GM19043 (cell line): ENCODE measurements around the gene KRTAP6-3.

Experiments
- ATAC-seq: cut with Tn5 transposase; IDR thresholded peaks from one replicate; pipeline ENCODE4 v1.9.1; 2021; ENCODE audit warnings: low read depth; ENCODE audit not compliant: unreplicated experiment

KRTAP6-3 gene, protein sequence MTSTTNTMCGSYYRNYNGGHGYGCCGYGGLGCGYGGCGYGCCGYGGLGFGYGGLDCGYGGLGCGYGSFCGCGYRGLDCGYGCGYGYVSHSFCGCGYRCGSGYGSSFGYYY

DNA sequence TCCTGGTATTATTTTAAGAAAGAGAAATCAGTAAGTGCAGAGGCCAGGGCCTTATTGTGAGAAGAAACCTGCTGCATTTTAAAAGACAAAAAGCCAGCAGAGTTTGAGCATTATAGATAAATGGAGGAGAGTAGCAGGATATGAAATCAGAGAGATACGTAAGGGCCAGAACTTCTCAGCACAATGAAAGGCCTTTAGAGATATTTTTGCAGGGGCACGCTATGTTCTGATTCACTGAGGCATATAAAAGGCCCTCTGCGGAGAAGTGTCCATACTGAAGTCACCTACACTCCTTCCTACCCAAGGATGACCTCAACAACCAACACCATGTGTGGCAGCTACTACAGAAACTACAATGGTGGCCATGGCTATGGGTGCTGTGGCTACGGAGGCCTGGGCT is at the start of gene KRTAP6-3:
TSS of gene KRTAP6-3 (plus strand) at position 301 of the 400 bp plus-strand sequence. CDS start at position 307, 6 bp downstream.
- ATAC-seq = no peak

DNA sequence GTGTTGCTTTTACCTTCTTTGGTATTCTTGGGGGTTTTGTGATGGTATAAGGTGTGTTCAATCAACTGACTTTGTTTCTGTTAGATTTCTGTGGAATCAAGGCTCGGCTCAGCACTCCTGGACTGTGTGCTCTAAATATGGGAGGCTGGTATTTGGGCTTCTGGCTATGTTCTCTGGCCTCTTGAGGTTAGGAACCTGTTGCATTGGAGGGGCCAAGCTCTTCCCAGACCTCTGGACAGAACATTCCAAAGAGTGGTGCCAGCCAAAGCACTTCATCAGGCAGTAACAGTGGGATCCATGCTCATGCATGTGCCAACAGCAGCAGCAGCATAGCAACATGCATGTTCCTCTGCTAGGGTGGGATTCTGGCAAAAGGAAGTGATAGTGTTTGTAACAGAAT is 39.5 kb upstream of the KRTAP6-3 start:
- no peak for ATAC-seq

DNA sequence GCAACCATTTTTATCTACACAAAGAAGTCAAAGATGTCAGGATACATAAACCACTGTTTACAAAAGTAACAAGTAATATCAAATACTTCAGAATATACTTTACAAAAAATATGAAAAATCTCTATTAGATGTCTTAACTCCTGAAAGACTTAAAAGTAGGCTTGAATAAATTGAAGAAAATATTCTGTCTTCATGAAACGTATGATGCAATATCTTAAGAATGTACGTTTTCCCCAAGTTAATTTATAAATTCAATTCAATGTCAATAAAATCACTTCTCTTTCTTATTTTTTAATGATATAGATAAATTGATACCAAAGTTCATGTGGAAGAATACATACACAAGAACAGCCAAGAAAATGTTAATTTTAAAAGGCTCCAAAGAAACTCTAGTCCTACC is 37.1 kb upstream of the KRTAP6-3 start:
- ATAC-seq = no peak

DNA sequence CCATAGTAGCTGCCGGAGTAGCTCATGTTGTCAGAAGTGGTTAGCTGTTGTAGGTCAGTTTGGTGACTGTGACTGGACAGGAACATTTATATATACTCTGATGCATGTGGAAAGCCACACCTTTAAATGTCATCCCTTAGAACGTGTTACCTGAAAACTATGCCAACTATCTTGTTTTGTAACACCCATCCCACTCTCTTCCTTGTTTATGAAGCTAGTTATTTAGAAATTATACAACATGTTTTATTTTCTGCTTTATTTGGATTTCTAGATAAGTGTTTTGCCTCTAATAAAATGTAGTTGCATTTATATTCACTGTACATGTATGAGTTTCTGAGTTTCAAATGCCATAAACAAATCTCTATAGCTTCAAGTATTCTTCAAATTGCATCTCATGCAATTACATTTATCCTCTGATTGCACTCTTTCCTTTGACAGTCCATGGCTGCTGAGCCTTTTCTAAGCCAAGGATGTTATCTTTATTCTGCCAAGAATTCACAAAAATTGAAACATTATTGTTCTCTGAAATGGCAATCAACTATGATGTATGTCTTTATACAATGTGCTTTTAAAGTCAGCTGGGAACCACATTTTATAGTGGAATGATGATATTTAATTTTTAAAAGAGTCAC is 30.9 kb upstream of the KRTAP6-3 start, which contains the start of gene KRTAP19-7:
TSS of gene KRTAP19-7 (minus strand) at position 51 of the 632 bp plus-strand sequence. CDS start at position 26, 25 bp downstream.
- no peak for ATAC-seq

DNA sequence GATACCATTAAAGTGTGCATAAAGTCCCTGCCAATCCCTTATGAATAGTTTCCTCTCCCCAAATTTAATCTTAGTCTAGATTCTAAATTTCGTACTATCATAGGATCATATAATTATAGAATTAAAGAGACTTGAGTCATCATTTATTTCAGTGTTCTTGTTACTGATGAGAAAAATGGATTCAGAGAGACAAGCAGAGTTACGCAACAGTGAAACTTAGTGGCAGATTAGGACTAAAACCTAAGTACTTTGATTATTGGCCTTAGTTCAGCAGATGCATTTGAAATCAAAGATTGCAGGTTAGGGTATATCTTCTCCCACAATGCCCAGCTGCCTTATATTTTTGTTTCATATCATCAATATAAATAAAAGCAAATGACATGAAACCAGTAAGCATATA is 30.3 kb upstream of the KRTAP6-3 start:
- no peak for ATAC-seq

DNA sequence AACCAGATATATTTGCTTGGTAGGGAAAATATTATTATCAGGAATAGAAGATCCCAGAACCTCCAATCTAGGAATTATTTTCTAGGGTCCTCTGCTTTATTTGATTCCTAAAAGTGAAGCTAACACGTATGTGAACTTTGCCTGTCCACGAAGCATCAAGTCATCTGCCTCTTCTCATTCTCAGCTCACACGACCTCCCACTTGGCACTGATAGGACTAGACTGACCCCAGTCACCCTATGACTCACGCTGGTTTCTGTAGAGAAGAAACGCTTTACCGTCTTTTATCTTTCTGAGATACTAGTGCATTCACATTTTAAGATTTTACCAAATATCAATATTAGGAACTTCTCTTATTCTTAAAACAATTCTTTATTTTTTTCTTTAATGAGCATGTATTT is 29.2 kb upstream of the KRTAP6-3 start:
- no peak for ATAC-seq

DNA sequence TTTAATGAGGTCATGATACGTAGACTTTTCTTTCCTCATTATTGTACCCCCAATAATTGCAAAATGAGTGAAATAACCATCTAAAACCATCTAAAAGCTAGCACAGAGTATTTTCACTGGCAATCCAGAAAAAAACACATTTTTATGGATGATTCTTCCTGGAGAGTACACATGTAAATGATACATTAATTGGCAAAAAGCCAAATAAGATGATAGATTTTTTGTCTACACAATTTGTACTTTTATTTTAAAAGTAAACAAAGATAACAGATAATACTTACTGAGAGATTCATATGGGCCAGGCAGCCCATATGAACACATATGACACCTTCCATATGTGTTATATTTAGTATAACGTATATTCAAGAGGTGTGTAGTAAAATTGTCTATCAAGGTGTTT is 28.6 kb upstream of the KRTAP6-3 start:
- ATAC-seq = no peak

DNA sequence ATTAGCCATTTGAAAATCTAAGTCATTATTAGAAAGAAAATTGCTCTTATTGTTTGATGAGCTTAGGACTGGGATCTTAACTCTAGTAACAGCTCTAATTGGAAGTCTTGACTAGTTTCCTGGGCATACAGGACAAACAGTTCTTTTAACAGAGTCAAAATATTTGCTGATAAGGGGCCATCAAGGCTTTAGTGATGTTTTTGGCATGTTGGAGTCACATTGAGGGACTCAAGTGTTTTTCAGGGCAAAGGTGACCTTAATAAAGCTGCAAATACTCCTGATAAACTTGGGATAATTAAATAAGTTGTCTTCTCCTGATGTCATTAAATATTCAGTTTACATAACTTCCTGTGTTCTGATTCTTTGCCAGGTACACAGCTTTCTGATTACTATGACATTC is 24.6 kb upstream of the KRTAP6-3 start:
- no peak for ATAC-seq

DNA sequence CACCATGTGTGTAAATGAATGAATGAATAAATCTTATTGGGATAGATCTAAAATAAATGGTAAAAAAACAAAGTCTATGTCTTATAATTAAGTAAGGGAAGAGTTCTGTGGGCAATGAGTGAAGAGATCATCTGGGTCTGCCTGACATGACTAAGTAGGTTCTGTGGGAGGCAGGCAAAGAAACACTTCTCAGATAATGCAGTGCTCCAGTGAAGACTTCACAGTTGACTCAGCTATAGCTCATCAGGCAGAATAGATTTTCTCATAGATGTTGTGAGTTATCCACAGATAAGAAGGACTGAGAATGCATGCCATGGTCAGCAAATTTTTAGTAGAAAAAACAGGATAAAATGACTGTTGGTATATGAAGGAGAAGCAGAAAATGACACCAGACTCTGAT is 14.5 kb upstream of the KRTAP6-3 start:
- ATAC-seq = no peak

DNA sequence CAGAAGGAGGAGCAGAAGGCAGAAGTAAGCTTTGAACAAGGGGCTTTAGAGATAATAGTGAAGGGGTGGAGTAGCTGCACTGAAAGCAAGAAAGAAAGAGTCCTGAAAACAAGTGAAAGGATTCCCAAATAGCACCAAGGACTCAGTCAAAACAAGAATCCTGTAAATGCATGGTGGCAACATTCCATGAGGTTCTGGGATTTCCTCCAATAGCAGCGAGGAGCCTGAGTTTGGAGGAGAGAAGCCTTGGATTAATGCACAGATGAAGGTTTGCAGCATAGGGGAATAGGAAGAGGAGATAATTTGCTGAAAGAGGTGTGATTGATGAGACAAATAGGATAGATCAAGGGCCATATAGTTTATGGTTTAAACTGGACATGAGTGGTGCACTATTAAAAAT is 12.9 kb upstream of the KRTAP6-3 start:
- no peak for ATAC-seq

DNA sequence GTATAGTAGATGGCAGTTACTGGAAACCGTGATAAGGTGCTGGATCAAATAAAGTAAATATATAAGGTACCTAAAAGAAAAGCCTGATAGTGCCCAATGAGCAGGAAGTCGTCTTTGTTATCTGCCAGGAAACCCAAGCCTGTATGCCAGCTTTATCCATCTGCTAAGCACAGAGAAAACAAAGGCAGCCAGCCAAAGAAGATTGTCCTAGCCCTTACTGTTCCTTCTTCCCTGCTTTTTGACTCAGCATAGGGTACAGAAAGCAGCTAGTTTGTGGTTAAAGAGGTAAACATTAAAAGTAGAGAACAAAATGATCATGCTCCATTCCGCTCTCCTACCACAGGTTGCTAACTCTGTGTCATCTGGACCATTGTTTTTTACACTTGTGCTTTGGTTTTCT is 12.1 kb upstream of the KRTAP6-3 start:
- ATAC-seq = no peak

DNA sequence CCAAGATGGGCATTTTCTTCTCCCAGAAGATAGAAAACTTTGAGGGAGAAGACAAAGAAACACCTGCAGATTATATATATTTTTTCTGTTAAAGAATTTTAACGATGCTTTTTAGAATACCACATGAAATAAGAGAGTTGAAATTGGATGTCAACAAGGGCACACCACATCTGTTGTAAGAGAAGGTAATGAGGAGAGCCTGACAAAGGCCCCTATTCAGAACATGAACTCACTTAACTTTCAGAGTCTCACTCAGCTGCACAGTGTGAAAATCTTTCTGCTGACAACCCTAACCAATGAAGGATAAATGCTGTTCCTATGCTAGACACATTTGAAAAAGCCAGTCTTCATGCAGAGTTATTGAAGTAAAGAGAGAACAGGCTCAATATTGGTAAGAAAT is 9.4 kb upstream of the KRTAP6-3 start:
- ATAC-seq = no peak

DNA sequence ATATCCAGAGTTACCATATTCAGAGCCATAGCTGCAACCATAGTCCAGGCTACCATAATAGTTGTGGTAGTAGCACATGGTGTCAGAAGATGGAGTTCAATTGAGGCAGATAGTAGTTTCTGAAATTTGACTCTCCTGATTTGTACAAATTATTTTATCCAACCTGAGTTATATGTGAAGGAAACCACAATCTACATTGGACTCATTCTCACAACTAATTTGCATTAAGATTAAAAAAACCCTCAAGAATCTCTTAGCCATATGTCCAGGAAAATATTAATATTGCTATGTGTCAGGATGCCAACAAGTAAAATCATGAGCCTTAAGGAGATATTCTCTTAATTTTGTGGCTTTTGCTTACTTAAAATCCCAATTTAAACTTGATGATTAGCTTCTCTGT is 1.9 kb upstream of the KRTAP6-3 start, which contains the start of gene KRTAP22-2:
TSS of gene KRTAP22-2 (minus strand) at position 101 of the 400 bp plus-strand sequence.
- ATAC-seq = no peak

DNA sequence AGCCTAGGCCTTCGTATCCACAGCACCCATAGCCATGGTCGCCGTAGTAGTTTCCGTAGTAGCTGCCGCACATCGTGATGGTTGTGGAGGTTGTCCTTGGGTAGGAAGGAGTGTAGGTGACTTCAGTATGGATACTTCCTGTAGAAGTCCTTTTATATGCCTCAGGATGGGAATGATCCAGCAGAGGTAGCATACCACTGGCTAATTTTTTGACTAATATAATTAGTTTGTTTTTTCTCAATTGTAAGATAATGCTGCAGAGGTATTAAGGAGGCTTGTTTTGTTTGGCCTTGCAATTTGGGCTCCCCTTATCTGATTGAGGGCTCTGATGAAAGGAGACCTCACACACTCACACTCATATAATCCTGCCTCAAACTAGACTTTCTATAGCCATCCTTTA is 6.6 kb downstream of the KRTAP6-3 start, which contains the start of gene KRTAP6-2:
TSS of gene KRTAP6-2 (minus strand) at position 101 of the 400 bp plus-strand sequence. CDS start at position 73, 28 bp downstream.
- no peak for ATAC-seq

DNA sequence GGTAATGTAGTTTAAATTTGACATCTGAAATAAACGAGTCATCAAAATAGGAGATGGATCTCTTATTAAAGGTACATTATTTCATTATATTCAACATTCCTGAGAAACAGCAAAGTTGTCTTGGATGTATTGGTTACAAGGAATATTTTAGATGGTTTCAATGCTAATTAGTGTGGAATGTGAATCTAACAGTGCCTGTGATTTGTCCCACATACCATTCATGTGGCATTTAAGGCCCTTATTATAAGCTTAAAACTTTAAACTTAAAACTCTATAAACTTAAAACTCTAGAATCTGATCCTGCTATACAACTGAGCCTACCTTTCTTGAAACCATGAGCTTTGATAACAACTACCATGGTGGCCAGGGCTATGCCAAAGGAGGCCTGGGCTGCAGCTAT is 8.5 kb downstream of the KRTAP6-3 start, which contains the start of gene KRTAP22-1:
TSS of gene KRTAP22-1 (plus strand) at position 301 of the 400 bp plus-strand sequence.
- ATAC-seq = no peak

DNA sequence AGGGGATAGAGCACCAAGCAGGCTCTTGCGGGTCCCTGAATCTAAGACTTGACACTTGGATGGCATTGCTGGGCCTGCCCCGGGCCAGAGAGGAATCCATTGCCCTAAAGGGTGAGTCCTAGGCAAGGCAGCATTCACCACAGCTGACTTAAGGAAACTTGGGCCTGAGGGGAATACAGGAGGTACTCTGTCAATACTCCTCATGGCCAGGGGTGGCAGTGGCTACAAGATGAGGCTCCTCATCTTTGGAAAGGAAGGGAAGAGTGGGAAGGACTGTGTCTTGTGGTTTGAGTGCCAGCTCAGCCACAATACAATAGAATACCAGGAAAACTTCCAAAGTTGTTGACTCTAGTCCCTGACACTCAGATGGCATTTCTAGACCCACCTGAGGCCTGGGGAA is 13.7 kb downstream of the KRTAP6-3 start:
- ATAC-seq = no peak

DNA sequence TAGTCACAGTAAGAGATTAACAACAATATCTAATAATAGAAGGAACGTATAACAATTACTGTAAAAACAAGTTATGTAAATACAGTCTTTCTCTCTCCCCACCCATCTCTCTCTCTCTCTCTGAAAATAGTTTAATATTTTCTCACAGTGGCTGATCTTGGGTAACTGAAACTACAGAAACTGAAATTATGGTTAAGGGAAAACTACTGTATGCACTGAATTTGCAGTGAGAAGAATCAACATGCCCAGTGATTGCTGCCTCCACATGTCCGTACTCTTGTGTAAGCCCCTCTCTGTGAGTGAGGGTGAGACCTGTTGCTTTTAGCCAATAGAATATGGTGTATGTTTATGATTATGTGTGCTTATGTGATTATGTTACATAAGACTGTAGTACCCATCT is 19.9 kb downstream of the KRTAP6-3 start:
- ATAC-seq = no peak

DNA sequence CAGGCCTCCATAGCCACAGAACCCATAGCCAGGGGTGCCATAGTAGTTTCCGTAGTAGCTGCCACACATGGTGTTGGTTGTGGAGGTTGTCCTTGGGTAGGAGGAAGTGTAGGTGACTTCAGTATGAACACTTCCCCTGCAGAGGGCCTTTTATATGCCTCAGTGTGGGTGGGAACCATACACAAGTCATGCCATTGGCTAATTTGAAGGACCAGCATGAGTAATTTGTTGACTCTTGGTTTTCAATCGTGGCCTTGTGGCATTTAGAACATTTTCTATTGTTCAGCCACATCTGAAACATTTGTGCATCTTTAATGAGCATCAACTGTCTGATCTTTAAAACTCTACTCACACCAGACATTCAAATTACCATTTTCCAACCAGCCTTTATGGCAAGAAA is 21.6 kb downstream of the KRTAP6-3 start, which contains the start of gene KRTAP6-1:
TSS of gene KRTAP6-1 (minus strand) at position 95 of the 400 bp plus-strand sequence. CDS start at position 69, 26 bp downstream.
- no peak for ATAC-seq

DNA sequence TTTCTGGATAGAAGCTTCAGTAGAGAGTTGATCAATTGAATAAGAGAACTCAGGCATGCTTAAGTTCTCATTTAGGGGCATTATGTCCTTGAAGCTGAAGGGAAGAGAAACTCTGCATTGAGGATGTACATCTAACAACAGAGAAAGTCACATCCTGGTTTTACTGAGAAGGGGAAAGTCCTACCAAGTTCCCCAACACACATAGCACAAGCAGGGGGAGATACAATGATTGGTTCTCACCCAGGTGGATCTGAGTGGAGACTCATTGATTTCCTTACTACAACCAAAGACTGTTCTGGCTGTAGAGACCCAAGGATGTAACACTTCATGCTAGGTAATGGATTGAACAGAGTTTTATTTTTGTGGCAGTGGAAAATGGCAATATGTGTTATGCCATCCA is 23.0 kb downstream of the KRTAP6-3 start:
- no peak for ATAC-seq

DNA sequence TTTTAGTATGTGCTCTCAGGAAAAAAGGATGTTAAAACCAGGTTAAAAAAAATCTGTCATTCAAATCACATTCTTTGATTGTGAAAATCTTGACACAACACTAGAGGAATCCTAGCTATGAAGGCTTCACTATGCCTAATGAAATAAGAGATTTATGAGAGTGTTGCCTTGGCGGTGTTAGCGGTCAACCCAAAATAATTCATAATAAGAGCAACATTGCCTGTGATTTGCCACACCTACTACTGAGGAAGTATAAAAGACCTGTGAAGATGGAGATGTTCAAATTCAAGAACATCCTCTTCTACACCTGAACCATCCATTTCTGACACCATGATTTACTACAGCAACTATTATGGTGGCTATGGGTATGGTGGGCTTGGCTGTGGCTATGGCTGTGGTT is 23.9 kb downstream of the KRTAP6-3 start, which contains the start of gene KRTAP20-1:
TSS of gene KRTAP20-1 (plus strand) at position 301 of the 400 bp plus-strand sequence. CDS start at position 331, 30 bp downstream.
- ATAC-seq = no peak

DNA sequence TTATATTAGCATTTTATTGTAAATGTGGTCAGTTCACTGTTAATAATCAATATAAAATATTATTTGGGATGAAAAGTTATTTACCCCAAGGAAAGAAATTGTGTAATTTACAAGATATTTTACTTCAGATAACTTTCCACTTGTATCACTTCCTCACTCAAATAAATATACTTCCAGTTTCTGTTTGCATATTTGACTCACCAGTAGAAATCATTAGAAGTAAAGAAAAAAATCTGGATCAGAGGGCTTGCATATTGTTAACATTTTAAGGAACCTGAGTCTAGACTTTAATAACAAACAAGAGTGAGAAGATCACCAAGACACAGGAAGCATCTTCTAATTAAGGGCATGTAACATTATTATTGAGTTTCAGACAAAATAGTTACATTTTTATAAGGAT is 27.8 kb downstream of the KRTAP6-3 start:
- ATAC-seq = no peak

DNA sequence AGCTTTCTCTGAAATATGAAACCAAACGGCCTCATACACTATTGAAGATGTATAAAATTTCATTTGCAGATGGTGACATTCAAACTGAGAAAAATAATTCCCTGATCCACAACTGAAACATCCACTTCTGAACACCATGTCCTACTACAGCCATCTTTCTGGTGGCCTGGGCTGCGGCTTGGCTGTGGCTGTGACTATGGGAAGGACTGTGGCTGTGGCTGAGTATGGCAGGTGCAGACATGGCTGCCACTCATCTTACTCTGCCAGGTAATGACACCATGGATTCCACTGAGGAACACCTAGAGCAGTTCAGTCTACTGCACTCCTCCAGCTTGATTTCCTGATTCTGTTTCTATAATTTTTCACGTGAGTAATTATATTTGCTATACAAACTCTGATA is 28.3 kb downstream of the KRTAP6-3 start, which contains the start of gene KRTAP20-4:
TSS of gene KRTAP20-4 (plus strand) at position 106 of the 400 bp plus-strand sequence.
- ATAC-seq = no peak
